ENCODE results near the gene OR7D2.

OR7D2 gene

DNA sequence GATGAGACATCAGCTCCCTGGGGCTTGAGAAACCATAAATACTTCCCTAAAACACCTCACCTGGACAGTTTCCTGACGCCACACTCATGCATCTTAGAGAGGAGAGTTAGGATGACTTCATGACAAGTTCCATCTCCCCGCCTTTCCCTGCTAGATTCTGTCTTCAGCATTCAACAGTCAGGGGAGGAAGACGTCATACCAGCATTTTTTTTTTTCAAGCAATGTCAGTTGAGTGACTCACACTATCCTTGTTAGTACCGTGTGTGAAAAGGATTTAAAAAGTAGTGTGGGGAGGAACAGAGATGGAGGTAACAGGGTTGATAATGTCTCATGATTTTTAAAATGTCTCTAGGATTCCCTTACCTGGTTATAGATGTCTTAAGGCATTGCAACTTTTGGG, at the start of gene OR7D2:
Gene OR7D2 (plus strand): TSS at position 79 of the 400 bp plus-strand sequence. CDS start 6,803 bp downstream, outside the sequence.
- FAIRE-seq: no peak
- peak; percentile 17 for DNase-seq (ENCODE audit: insufficient read length, low spot score)
- no peak for TF ChIP-seq POLR2A (IDR thresholded peaks at IDR 0.05; ENCODE audit: low read depth, low read length)

DNA sequence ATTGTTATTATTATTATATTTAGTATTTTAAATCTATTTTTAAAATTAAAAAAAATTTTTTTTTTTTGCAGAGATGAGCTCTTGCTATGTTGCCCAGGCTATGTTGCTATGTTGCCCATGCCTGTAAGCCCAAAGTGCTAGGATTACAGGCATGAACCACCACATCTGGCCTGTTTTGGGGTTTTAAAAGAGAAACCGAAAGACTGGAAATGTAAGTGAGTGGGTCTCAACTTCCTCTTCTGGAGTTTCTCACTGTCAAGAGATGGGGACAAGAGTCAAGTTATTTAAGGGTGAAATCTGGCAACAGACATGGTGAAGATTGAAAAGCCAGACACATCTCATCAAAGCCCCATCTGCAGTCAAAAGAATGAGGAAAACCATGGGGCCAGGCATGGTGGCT, 47.8 kb upstream of the OR7D2 start:
- no peak for TF ChIP-seq POLR2A (IDR thresholded peaks at IDR 0.05; ENCODE audit: low read depth, low read length)
- FAIRE-seq: no peak
- no peak for DNase-seq (ENCODE audit: insufficient read length, low spot score)

DNA sequence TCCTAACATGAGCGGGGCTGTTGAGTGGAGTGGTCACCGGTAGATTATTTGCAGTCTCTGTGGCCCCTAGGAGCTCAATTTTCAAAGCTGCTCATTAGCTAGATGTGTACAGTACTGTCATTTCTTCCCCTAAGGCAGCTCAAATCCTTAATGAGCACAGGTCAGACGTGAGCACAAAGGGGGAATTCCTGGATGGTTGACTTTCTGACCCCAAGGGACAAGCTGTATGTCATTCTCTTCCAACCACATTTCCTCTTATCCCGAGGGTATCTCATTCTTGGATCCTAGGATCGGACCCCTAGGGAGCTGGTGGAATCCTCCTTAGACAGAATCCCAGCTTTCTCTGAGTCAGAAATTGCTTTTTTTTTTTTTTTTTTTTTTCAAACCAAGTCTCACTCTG, 46.4 kb upstream of the OR7D2 start:
- DNase-seq (ENCODE audit: insufficient read length, low spot score): no peak
- TF ChIP-seq POLR2A (IDR thresholded peaks at IDR 0.05; ENCODE audit: low read depth, low read length): no peak

DNA sequence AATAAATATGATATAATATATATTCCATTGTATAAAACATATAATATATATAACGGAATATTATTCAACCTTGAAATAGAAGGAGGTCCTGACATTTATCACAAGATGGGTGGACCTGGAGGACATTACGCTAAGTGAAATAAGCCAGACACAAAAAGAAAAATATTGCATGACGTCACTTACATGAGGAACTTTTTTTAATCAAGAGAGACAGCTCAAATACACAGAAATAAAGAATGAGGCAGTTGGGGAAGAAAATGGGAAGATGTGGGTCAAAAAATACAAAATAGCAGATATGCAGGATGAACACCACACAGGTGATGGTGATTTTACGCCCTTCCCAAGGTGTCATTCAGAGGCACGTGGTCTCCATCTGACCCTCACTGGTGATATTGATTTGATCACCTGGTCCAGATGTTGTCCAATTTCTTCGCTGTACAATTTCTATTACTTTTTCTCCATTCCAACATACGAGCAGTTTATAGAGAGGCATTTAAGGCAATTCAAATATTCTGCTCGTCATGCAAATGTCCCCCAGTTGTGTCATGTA, 39.1 kb upstream of the OR7D2 start:
- TF ChIP-seq POLR2A (IDR thresholded peaks at IDR 0.05; ENCODE audit: low read depth, low read length): no peak
- DNase-seq (ENCODE audit: insufficient read length, low spot score) (no peak), FAIRE-seq (no peak)

More for the DNA sequence above, 46.4 kb upstream of the OR7D2 start:
- no peak for FAIRE-seq

DNA sequence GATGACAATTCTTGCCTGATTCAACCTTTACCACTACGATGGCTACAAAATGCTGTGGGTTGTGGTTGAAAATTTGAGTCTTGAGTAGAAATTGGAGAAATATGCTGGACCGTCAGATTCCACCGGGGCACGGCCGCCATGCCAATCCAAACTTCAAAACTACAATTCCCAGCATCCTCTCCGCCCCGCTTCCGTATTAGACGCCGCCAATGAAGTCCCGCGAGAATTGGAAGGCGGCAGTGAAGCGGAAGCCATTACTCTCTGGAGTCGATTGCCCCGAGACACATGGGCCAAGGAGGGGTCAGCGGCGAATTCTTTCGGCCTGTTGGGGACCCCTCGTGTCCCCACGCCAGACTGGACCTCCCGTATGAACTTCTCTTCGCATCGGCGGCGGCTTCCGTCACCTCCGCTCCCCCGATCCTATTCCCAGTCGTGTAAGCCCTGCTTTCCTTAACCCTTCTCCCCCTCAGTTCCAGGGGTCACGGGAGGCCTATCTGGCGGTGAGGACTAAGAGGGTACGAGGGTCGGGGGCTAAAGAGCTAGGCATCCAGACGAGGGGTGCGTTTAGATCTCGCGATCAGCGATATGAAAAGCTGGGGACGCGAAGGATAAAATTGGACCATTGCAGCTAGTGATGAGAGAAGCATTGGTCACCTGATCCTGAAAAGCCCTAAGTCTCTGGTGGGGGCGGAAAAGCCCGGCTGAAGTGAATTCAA, 38.5 kb upstream of the OR7D2 start, which contains the start of gene ZNF317:
Gene ZNF317 (plus strand): TSS at position 239 of the 716 bp plus-strand sequence. CDS start 15,620 bp downstream, outside the sequence.
- FAIRE-seq (peak; percentile 90), DNase-seq (ENCODE audit: insufficient read length, low spot score) (peak; percentile 58)
- peak; percentile 61 for TF ChIP-seq POLR2A (IDR thresholded peaks at IDR 0.05; ENCODE audit: low read depth, low read length)

DNA sequence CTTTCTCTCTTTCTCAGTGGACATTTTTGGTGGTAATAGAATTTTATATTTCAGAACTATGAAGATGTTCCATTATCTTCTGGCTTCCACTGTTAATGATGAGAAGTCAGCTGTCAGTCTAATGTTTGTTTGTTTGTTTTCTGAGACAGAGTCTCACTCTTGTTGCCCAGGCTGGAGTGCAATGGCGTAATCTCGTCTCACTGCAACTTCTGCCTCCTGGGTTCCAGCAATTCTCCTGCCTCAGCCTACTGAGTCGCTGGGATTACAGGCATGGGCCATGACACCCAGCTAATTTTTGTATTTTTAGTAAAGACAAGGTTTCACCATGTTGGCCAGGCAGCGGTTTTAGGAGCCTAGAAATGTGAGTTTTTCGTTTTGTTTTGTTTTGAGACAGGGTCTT, 33.9 kb upstream of the OR7D2 start:
- no peak for TF ChIP-seq POLR2A (IDR thresholded peaks at IDR 0.05; ENCODE audit: low read depth, low read length)
- FAIRE-seq (no peak), DNase-seq (ENCODE audit: insufficient read length, low spot score) (no peak)

DNA sequence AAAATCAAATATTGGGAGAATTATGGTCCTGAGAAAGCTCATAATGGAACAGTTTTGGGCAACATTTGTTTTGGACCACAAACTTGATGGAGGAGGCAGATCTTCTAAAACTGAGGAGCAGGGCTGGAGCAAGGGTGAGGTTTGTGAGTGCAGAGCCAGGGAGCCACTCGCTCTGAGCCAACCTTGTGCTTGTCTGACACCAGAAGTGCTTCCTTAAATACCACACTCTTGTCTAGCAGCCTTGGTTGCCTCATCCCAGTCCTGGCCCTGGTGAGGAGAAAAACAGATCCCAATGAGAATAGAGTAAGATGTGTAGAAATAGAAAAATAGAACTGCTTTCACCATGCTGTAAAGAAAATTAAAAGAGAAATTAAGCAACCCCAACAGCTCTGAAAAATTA, 31.9 kb upstream of the OR7D2 start:
- FAIRE-seq (no peak), DNase-seq (ENCODE audit: insufficient read length, low spot score) (no peak)
- no peak for TF ChIP-seq POLR2A (IDR thresholded peaks at IDR 0.05; ENCODE audit: low read depth, low read length)

DNA sequence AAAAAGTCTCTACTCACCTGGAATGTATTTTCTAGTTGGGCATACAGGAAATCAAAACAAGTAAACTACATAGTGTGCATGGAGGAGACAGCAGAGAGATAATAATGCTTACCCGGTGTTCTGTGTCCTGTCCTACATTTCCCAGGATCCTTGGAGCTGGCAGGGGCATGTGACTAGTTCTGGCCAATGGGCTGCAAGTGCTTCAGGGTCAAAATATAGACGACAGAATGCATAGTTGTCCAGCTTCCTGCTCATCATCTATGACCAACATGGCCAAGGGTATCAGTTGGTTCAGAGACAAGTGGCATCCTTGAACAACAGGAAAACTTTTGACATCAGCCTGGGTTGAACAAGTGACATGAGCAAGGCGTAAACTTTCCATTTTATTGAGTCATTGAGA, 30.1 kb upstream of the OR7D2 start:
- DNase-seq (ENCODE audit: insufficient read length, low spot score): no peak
- no peak for FAIRE-seq
- TF ChIP-seq POLR2A (IDR thresholded peaks at IDR 0.05; ENCODE audit: low read depth, low read length): no peak

DNA sequence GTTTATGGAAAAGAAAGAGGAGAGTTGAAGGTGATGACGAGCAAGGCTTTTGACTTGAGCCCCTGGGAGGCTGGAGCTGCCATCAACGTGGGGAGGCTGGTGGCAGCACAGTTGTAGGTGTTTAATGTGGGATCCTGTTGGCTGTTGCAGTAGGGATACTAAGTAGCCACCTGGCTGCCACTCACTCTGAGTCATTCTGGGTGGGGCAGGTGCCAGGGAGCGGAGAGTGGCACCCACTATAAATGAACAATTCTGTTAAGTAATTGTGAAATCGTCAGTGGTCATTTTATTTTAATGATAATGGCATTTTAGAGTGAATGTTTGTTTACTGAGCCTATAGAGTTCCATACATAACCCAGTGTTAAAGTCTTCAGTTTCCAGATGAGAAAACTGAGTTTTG, 28.8 kb upstream of the OR7D2 start:
- no peak for FAIRE-seq
- TF ChIP-seq POLR2A (IDR thresholded peaks at IDR 0.05; ENCODE audit: low read depth, low read length): no peak
- no peak for DNase-seq (ENCODE audit: insufficient read length, low spot score)

DNA sequence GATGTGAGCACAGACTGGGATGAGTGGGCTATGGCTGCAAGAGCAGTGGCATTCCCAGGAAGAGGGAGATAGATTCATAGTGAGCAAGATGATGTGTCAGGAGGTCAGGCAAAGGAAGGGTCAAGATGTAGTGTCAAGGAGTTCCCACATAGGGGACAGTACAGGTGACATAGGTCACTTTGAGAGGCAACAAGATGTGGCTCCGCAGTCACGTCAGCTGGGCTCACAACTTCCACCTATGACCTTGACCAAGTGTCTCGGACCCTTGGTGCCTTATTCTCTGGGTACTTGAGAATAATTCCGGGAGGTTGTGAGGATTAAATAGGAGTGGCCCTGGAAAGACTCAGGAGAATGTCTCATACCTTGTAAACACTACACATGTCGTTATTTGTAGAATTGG, 28.1 kb upstream of the OR7D2 start:
- TF ChIP-seq POLR2A (IDR thresholded peaks at IDR 0.05; ENCODE audit: low read depth, low read length): no peak
- FAIRE-seq: no peak
- no peak for DNase-seq (ENCODE audit: insufficient read length, low spot score)

DNA sequence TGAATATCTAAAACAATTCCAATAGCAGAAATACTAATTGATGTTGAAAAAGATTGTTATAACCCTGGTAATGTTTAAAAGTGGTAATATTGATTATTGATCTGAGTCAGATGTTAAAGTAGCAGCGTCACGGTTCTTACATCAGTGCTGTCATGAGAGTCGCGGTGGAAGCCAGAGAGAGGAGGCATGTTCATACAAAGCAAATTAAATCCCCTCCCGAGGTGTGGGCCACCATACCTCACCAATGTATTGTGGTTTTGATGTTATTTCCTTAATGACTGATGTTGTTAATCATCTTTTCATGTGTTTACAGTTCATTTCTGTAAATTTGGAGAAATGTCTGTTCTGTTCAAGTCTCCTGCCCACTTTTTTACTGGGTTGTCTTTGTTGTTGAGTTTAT, 27.4 kb upstream of the OR7D2 start:
- FAIRE-seq (no peak), DNase-seq (ENCODE audit: insufficient read length, low spot score) (no peak)
- TF ChIP-seq POLR2A (IDR thresholded peaks at IDR 0.05; ENCODE audit: low read depth, low read length): no peak

DNA sequence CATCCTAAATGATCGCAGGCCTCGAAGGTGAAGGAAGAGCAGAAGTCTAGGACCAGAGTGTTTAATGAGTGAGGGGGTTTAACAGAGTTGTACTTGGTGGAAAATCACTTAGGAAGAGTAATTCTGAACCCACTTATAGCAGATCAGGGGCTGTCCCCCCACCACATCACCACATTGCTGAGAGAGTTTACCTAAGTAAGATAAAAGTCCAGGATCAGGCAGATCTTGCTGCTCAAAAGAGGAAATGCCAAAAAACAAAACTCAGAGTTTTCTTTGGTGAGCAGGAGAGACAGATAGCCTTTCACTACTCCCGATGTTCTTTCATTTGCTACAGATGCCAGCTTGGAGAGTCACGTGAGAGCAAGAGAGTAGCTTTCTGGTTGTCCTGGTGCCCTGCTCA, 23.2 kb upstream of the OR7D2 start:
- no peak for TF ChIP-seq POLR2A (IDR thresholded peaks at IDR 0.05; ENCODE audit: low read depth, low read length)
- DNase-seq (ENCODE audit: insufficient read length, low spot score) (no peak), FAIRE-seq (no peak)

DNA sequence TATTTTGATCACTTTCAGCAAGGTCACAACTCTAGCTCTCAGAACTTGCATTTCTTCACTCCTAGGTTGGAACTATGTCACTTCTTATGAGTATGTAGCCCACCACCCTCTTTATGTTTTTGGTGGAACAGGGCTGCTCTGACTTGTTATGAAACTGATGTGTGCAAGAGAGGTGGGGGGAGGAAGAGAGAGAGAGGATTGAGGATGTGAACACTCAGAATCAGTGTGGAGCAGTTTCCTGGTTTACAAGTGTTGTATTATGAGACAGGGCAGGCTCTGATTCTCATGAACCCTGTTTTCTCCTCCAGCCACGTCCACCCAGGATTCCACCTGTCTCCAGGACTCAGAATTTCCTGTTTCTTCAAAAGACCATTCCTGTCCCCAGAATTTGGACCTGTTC, 22.5 kb upstream of the OR7D2 start:
- TF ChIP-seq POLR2A (IDR thresholded peaks at IDR 0.05; ENCODE audit: low read depth, low read length): no peak
- no peak for DNase-seq (ENCODE audit: insufficient read length, low spot score)
- FAIRE-seq: no peak

DNA sequence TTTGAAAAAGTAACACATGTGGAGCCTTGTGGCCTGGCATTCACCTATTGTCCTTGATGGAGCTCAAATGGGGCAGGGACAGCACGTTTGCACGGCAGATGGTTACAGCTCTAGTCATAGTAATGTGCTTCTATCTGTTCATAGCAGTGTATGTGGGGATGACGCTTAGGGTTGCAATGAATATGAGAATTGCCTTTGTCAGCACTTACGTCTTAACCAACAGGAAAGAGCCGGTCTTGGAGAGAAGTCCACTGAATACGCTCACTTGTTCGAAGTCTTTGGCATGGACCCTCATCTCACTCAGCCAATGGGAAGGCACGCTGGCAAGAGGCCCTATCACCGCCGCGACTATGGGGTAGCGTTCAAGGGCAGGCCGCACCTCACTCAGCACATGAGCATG, 18.9 kb upstream of the OR7D2 start:
- no peak for TF ChIP-seq POLR2A (IDR thresholded peaks at IDR 0.05; ENCODE audit: low read depth, low read length)
- no peak for FAIRE-seq
- no peak for DNase-seq (ENCODE audit: insufficient read length, low spot score)

DNA sequence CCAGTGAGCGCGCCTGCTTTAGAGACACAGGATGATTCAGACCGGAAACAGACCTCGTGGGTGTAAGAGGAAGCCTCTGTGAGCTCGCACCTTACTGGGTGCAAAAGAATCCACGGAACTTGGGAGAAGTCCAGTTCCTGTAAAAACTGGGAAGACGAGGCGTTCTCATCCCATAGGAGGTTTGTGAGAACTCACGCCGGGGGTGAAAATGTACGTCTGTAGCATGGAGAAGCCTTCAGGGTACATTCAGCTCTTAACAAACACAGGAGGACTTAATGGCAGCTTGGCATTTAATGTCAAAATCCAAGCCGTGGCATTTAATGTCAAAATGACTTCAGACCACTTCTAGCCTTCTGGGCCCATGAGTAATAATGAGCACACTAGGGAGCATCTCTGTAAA, 17.4 kb upstream of the OR7D2 start:
- FAIRE-seq (no peak), DNase-seq (ENCODE audit: insufficient read length, low spot score) (no peak)
- TF ChIP-seq POLR2A (IDR thresholded peaks at IDR 0.05; ENCODE audit: low read depth, low read length): no peak
